MCF 10A (cell line): ENCODE results near the gene CCDC102B. TPM values are rescaled to one million over a fixed set of nuclear protein-coding genes. Genes with fewer than 3 reads are reported as not detected.

Source experiments
- BruUV-seq: library from RNA; stranded (reverse); fragments of 400-500 nt; replicated peaks from 2 replicates; lab custom pipeline; 2021; lab: Mats Ljungman, UMichigan
- CTCF ChIA-PET: fragments of 300-600 bp; sonication (Branson Sonifier 250); formaldehyde crosslinking; extraction: SDS; loops from one replicate; lab custom pipeline; 2021; ENCODE audit warnings: antibody characterized with exemption, inconsistent platforms; lab: Yijun Ruan, JAX
- POLR2A ChIA-PET: fragments of 300-600, 350-650 bp; sonication (Branson Sonifier 250); formaldehyde crosslinking; extraction: SDS; loops from one replicate; lab custom pipeline; 2020; ENCODE audit warnings: antibody characterized with exemption, inconsistent platforms; lab: Yijun Ruan, JAX
- DNase-seq: peaks from one replicate; pipeline ENCODE4 v3.0.0-alpha.2; 2018; ENCODE audit not compliant: unreplicated experiment
- H3K27ac Mint-ChIP-seq: one replicate; pipeline ENCODE4 v1.8.0; 2022; ENCODE audit warnings: mild to moderate bottlenecking, low read depth, mixed read lengths; ENCODE audit not compliant: unreplicated experiment
- H3K27me3 Mint-ChIP-seq: one replicate; pipeline ENCODE4 v1.8.0; 2022; ENCODE audit warnings: mixed read lengths; ENCODE audit not compliant: insufficient read depth, unreplicated experiment
- H3K36me3 Mint-ChIP-seq: one replicate; pipeline ENCODE4 v1.8.0; 2022; ENCODE audit warnings: mild to moderate bottlenecking, moderate library complexity, mixed read lengths; ENCODE audit not compliant: insufficient read depth, unreplicated experiment
- H3K4me1 Mint-ChIP-seq: one replicate; pipeline ENCODE4 v1.8.0; 2022; ENCODE audit warnings: mixed read lengths; ENCODE audit not compliant: insufficient read depth, unreplicated experiment
- H3K4me3 Mint-ChIP-seq: one replicate; pipeline ENCODE4 v1.8.0; 2022; ENCODE audit warnings: mild to moderate bottlenecking, moderate library complexity, mixed read lengths; ENCODE audit not compliant: unreplicated experiment
- H3K9me3 Mint-ChIP-seq: one replicate; pipeline ENCODE4 v1.8.0; 2022; ENCODE audit warnings: mixed read lengths; ENCODE audit not compliant: unreplicated experiment
- CTCF ChIP-seq: fragments of 200-600 bp; IDR thresholded peaks from one replicate; pipeline ENCODE4 v1.8.0; 2022; ENCODE audit warnings: antibody characterized with exemption, mild to moderate bottlenecking; ENCODE audit not compliant: unreplicated experiment
- intact Hi-C: fragments of 100-400 bp; cut with micrococcal nuclease; formaldehyde crosslinking; loops from 2 replicates; pipeline ENCODE4 v1.14.1; 2022
- total RNA-seq: library from RNA; stranded (reverse); gene quantifications from 2 replicates; pipeline ENCODE4 v1.2.3, GENCODE V29; 2022

The CCDC102B gene
- total RNA-seq, 1 experiment from 2014 or later: 3.4 TPM

- Mint-ChIP-seq H3K27ac (no peak overlapping the region), H3K27me3 (peaks cover 38% of the 10 kb centered on the region), H3K36me3 (no peaks in the 10 kb centered on the region), H3K9me3 (no peaks in the 10 kb centered on the region), H3K4me3 (no peak overlapping the region), H3K4me1 (no peaks in the 10 kb centered on the region)
- ChIA-PET POLR2A (interaction anchor here (0.7 kb wide), 1 partner anchor 275 kb away, joined by 3 read pairs; no protein-coding TSS in a partner anchor), CTCF (no interaction called here)
- DNase-seq: no peak
- TF ChIP-seq CTCF: no peak
- no TSS peak for BruUV-seq
- intact Hi-C loops: no loop called here
These were observed 158.8 kb downstream of the CCDC102B start for GRCh38 chr18:68956650-68957049.

- peak; percentile 11 for DNase-seq
- intact Hi-C loops: no loop called here
- Mint-ChIP-seq H3K4me1 (no peaks in the 10 kb centered on the region), H3K27me3 (peaks cover 30% of the 10 kb centered on the region), H3K36me3 (no peaks in the 10 kb centered on the region), H3K9me3 (no peaks in the 10 kb centered on the region), H3K4me3 (no peak overlapping the region), H3K27ac (no peak overlapping the region)
- BruUV-seq: no TSS peak
- TF ChIP-seq CTCF: no peak
- ChIA-PET CTCF (no interaction called here), POLR2A (no interaction called here)
These were observed 162.5 kb downstream of the CCDC102B start for GRCh38 chr18:68960355-68960754.

GRCh38 chr18:68962623-68963022, 164.7 kb downstream of the CCDC102B start:
- TF ChIP-seq CTCF: no peak
- ChIA-PET CTCF (no interaction called here), POLR2A (no interaction called here)
- Mint-ChIP-seq H3K4me1 (no peaks in the 10 kb centered on the region), H3K36me3 (no peaks in the 10 kb centered on the region), H3K9me3 (no peaks in the 10 kb centered on the region), H3K27me3 (peaks cover 29% of the 10 kb centered on the region), H3K4me3 (no peak overlapping the region), H3K27ac (no peak overlapping the region)
- no TSS peak for BruUV-seq
- intact Hi-C loops: no loop called here
- no peak for DNase-seq

GRCh38 chr18:68965817-68966216, 167.9 kb downstream of the CCDC102B start:
- intact Hi-C loops: no loop called here
- ChIA-PET CTCF (no interaction called here), POLR2A (no interaction called here)
- no peak for DNase-seq
- no TSS peak for BruUV-seq
- Mint-ChIP-seq H3K9me3 (no peaks in the 10 kb centered on the region), H3K4me1 (no peaks in the 10 kb centered on the region), H3K27me3 (peaks cover 22% of the 10 kb centered on the region), H3K27ac (no peak overlapping the region), H3K4me3 (no peak overlapping the region), H3K36me3 (no peaks in the 10 kb centered on the region)
- no peak for TF ChIP-seq CTCF
